Epithelial cell of esophagus (primary cell): ENCODE measurements around the gene A3GALT2.

ENCODE experiments used
- DNase-seq: peaks from one replicate; pipeline ENCODE4 v3.0.0; 2010; ENCODE audit warnings: low read depth
- H3K4me3 ChIP-seq: 2 replicates; pipeline ENCODE4 v1.5.1; 2011; ENCODE audit warnings: mild to moderate bottlenecking, low read length, control low read depth
- CTCF ChIP-seq: IDR thresholded peaks from 2 replicates; pipeline ENCODE4 v1.5.1; 2011; ENCODE audit warnings: low read depth, mild to moderate bottlenecking, low read length, control low read depth, inconsistent platforms; ENCODE audit not compliant: insufficient read depth; ENCODE audit errors: missing control alignments

Gene A3GALT2

GRCh38 chr1:33280091-33280661 lies 40.7 kb downstream of the A3GALT2 start:
- TF ChIP-seq CTCF: no peak
- no peak for DNase-seq
- no peak overlapping the region for H3K4me3 ChIP-seq

GRCh38 chr1:33277488-33278084 lies 43.3 kb downstream of the A3GALT2 start:
- no peak for DNase-seq
- no peak for TF ChIP-seq CTCF
- H3K4me3 ChIP-seq: no peak overlapping the region

GRCh38 chr1:33276573-33277298 lies 44.2 kb downstream of the A3GALT2 start:
- no peak for DNase-seq
- no peak for TF ChIP-seq CTCF
- no peak overlapping the region for H3K4me3 ChIP-seq

GRCh38 chr1:33275706-33276572 lies 45.0 kb downstream of the A3GALT2 start:
- DNase-seq: no peak
- no peak overlapping the region for H3K4me3 ChIP-seq
- TF ChIP-seq CTCF: no peak

- DNase-seq: no peak
- TF ChIP-seq CTCF: no peak
- no peak overlapping the region for H3K4me3 ChIP-seq
Measured at GRCh38 chr1:33275195-33275594, 45.7 kb downstream of the A3GALT2 start.

GRCh38 chr1:33274446-33274845 lies 46.5 kb downstream of the A3GALT2 start:
- no peak overlapping the region for H3K4me3 ChIP-seq
- TF ChIP-seq CTCF: no peak
- DNase-seq: no peak
